CD4-positive, alpha-beta T cell treated with Interleukin-6 at 100 ng/mL for 8 hours (primary cell): Measurements from ENCODE around the gene DQX1.
"Not testable (repeated sequence)": the region's sequence is repeated elsewhere in the genome, so short reads cannot be mapped to it uniquely, and the experiment has no call there.

Experiments used
- DNase-seq: peaks from one replicate; pipeline ENCODE4 v3.0.0-alpha.2; 2020; ENCODE audit warnings: mixed read lengths, low spot score

DQX1 gene

GRCh38 chr2:74525717-74526648, at the start of gene DQX1:
Gene DQX1 (minus strand): TSS chr2:74526231. CDS start chr2:74525729, 502 bp downstream.
- DNase-seq: no peak

- no peak for DNase-seq
Observed at GRCh38 chr2:74575320-74575719, 49.3 kb upstream of the DQX1 start.

- DNase-seq: peak; percentile 46
Observed at GRCh38 chr2:74573747-74574562, 47.9 kb upstream of the DQX1 start.

DNA sequence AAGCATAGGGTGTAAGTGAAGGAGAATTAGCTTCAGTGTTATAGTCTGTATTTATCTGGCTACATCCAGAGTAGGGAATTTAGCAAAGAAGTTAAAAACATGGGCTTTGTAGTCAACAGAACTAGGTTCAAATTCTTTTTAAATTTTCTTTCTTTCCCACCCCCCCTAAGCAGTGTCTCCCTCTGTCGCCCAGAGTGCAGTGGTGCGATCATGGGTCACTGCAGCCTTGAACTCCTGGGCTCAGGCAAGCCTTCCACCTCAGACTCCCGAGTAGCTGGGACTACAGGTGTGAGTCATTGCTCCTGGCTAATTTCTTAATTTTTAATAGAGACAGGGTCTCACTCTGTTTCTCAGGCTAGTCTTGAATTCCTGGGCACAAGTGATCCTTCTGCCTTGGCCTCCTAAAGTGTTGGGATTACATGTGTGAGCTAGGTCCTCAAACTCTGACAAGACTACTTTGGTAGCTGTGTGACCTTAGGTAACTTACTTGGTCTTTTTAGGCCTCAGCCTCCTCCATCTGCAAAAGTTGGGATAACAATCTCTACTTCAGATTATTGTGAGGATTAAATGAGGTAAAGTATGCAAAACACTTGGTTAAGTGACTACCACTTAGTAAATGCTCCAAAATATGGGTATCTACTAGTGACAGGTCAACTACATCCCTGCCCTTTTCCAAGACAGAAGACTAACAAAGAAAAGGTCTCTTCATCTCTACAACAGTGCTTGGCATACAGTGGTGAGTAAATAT, 46.3 kb upstream of the DQX1 start:
- no peak for DNase-seq

DNA sequence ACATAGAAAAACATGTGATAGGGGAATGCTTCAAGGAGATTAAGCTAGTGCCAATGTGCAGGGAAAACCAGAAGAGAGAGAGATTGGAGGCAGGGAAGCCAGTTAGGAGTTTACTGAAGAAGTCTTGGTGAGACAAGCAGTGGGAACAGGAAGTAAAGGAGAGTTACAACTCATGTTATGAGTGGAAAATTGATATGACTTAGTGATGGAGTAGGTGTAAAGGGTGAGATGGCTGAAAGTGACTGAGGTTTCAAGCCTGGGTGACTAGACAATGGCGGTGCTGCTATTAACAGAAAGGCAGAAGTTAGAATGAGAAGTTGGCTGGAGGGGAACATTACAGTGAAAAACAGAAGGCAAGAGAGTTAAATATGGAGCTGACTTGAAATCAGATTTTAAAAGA, 45.0 kb upstream of the DQX1 start:
- DNase-seq: no peak

GRCh38 chr2:74569686-74570085, 43.7 kb upstream of the DQX1 start:
- no peak for DNase-seq

DNA sequence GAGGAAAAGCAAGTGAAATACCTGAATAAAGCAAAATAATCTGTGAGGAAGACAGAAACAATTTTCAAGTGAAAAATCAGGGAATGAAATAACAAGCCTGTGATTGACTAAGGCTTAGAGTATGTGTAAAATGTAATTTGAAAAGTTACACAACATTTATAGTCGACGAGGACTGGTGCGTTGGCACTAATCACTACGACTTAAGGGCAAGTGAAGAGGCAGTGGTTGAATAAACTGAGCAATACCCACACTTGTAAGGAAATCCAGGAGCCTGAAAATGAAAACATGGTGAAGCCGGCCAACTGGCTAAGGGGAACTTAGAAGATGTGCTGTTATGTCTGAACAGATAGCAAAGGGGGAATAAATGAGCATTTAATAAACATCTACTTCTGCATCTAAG, 41.9 kb upstream of the DQX1 start:
- no peak for DNase-seq

GRCh38 chr2:74566754-74567085, 40.7 kb upstream of the DQX1 start:
- DNase-seq: no peak

DNA sequence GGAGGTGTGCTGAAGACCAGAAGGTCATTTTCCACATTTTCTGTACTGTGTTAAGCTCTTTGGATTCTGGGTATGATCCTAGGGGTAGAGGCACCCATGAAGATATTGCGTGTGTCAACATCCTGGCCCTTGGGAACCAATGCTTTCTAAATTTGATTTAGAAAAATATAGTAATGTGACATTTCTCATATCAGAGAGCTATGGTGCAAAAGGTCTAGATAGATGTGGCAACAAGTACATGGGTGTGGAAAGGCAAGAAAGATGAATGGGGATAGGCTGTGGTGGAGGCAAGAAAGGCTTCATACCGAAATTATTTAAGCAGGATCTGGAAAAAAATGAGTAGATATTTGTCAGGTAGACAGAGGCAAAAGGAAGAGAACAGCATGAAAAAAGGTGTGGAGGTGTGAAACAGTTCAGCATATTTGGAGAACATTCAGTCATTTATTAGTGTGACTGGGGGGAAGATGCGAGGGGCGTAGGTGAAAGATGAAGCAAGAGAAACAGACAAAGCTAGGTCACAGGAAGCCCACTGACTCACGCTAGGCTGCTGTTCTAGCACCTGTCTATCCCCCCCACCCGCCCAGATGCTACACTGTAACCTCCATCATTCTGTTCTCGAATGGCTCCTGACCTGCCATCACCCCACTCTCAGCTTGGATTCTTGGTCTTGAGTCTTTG, 40.2 kb upstream of the DQX1 start:
- no peak for DNase-seq

DNA sequence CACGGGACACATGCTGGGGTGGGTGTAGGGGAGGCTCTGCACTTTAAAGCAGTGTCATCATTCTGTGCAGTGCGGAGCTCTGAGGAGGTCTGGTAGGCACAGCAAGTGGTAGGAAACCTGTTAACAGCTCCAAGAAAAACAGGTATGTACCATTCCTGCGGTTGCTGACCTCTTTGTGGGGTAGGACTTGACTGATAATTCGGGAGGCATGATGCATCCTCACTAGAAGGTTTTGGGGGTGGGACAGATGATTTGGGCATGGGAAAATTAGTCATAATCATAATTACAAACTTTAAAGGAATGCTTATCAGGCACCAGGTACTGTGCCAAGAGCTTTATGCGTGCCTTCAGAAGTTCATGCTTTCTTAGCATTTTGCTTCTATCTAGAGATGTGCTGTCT, 38.2 kb upstream of the DQX1 start:
- no peak for DNase-seq

GRCh38 chr2:74562126-74562775, 36.2 kb upstream of the DQX1 start:
- DNase-seq: no peak

DNA sequence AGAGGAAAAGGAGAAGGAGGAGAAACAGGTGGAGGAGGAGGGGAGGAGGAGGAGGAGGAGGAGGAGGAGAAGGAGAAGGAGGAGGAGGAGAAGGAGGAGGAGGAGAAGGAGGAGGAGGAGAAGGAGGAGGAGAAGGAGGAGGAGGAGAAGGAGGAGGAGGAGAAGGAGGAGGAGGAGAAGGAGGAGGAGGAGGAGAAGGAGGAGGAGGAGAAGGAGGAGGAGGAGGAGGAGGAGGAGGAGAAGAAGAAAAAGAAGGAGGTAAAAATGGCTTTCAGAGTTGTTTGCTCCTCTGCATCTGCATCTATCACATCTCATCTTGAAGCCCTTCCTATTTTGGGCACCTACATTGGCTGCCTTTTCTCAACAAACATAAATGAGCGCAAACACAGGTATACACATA, 35.0 kb upstream of the DQX1 start:
- DNase-seq: not testable (repeated sequence)

- DNase-seq: no peak
Observed at GRCh38 chr2:74560591-74560990, 34.6 kb upstream of the DQX1 start.

- no peak for DNase-seq
Observed at GRCh38 chr2:74559912-74560311, 33.9 kb upstream of the DQX1 start.

DNA sequence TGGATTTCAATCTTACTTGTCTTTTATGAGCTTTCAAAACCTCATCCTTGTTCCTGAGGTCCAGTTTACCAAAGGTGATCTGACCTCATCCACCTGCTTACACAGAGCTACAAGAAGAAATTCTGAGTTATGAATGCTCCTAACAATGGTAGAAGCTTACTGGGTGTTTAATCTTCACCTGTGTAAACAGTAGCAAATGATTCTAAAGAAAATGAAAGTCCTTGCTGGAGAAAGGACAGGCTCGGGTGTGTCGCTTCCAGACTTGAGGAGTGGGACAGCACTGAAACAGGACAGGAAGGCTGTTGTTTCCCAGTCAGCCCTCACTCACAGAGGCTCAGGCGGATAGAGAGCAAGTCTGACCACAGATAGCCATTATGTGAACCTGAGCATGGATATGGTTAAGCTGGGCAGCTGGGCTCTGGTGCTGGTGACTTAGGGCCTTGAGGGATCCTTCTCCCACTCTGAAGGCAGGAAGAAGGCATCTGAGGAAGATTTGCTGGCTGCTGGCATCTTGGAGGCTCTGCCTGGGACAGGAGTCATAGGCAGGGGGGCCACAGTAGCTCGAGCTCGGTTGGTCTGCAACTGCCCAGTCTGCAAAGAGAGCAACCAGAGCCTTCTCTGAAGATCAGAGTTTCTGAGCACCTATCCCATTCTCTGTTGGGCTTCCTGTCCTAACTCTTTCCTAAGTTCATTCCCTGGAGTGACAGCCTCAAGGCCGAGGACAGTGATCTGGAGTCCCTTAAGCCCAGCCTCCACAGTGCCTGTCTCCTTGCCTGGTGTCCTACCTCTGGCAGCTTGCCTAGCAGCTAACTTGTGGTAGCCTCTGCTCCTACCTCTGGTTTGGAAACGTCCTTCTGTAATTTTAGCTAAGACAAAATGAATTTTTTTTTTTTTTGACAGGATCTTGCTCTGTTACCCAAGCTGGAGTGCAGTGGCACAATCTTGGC, 32.5 kb upstream of the DQX1 start:
- no peak for DNase-seq

DNA sequence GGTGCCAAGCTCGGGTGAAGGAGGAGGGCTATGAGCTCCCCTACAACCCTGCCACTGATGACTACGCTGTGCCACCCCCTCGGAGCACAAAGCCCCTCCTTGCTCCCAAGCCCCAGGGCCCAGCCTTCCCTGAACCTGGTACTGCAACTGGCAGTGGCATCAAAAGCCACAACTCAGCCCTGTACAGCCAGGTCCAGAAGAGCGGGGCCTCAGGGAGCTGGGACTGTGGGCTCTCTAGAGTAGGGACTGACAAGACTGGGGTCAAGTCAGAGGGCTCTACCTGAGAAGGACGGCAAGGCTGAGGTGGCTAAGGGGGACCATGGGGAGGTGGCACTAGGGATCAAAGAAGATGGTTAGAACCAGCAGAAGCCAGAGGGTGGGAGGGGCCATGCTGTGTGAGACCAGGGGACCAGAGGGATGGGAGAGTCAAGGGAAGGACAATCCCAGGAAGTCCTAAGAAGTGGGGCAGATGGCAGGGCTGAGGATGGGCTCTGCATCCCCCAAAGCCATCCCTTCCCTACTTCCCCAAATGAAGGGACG, 30.9 kb upstream of the DQX1 start:
- DNase-seq: no peak

GRCh38 chr2:74556159-74556558, 30.1 kb upstream of the DQX1 start:
- no peak for DNase-seq

- DNase-seq: no peak
Observed at GRCh38 chr2:74555610-74556103, 29.6 kb upstream of the DQX1 start.

DNA sequence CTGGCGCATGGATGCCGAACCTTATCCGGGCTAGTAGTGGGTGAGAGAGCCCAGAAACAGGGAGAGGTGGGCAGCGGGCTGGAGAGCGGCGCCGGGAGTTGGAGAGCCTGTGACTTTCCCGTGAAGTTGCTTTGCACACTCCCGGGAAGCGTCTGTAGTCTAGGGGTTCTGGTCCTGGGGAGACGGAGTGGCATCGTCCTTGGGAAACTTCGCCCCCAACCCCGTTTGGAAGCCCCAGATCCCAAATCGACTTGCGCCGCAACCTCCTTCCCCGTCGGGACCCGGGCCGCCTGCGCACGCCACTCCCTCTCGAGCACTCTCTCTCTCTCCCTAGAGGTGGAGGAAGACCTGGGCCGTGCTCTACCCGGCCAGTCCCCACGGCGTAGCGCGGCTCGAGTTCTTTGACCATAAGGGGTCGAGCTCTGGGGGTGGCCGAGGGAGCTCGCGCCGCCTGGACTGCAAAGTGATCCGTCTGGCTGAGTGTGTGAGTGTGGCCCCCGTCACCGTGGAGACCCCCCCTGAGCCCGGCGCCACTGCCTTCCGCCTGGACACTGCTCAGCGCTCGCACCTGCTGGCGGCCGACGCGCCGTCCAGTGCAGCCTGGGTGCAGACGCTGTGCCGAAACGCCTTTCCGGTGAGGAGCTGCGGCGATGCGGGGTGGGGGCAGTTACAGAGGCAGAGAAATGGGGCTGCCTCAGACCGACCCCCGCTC, 28.9 kb upstream of the DQX1 start:
- DNase-seq: peak; percentile 27
